HepG2 (cell line): ENCODE results near the gene PHRF1. TPM values are rescaled to one million over a fixed set of nuclear protein-coding genes. Genes with fewer than 3 reads are reported as not detected.

Experiments used
- DMAP1 ChIP-seq: IDR thresholded peaks from 2 replicates; pipeline ENCODE4 v1.6.1; 2016
- GABPA ChIP-seq, 2 experiments: IDR thresholded peaks; 2 replicates each; pipeline ENCODE4 v1.6.1; 2011 to 2016; ENCODE audit warnings: low read depth in 2 of 2, low read length in 1 of 2, missing biosample characterization in 1 of 2, missing genetic modification characterization in 1 of 2
- KLF6 ChIP-seq: IDR thresholded peaks from 2 replicates; pipeline ENCODE4 v1.8.0; 2016; ENCODE audit warnings: missing biosample characterization, missing genetic modification reagents
- MYC ChIP-seq: sonication (generic); formaldehyde crosslinking; IDR thresholded peaks from 2 replicates; pipeline ENCODE4 v1.9.0; 2021; ENCODE audit warnings: missing genetic modification reagents, borderline replicate concordance
- NR3C1 ChIP-seq: sonication (generic); formaldehyde crosslinking; IDR thresholded peaks from 2 replicates; pipeline ENCODE4 v1.4.0; 2020; ENCODE audit warnings: missing genetic modification reagents
- SALL2 ChIP-seq: sonication (generic); formaldehyde crosslinking; IDR thresholded peaks from 2 replicates; pipeline ENCODE4 v1.8.1; 2023; ENCODE audit warnings: mild to moderate bottlenecking, missing genetic modification reagents, inconsistent platforms
- STAT5B ChIP-seq: sonication (generic); formaldehyde crosslinking; IDR thresholded peaks from 2 replicates; pipeline ENCODE4 v1.4.0; 2020; ENCODE audit warnings: missing genetic modification reagents
- ZFP37 ChIP-seq: sonication (generic); formaldehyde crosslinking; IDR thresholded peaks from 2 replicates; pipeline ENCODE4 v1.4.0; 2020; ENCODE audit warnings: missing genetic modification reagents, borderline replicate concordance
- ZNF121 ChIP-seq: sonication (generic); formaldehyde crosslinking; IDR thresholded peaks from 2 replicates; pipeline ENCODE4 v1.5.0; 2020; ENCODE audit warnings: mild to moderate bottlenecking, missing genetic modification reagents
- ZNF230 ChIP-seq: sonication (generic); formaldehyde crosslinking; IDR thresholded peaks from 2 replicates; pipeline ENCODE4 v1.4.0; 2020; ENCODE audit warnings: mild to moderate bottlenecking, missing genetic modification reagents
- ZNF292 ChIP-seq: sonication (generic); formaldehyde crosslinking; IDR thresholded peaks from 2 replicates; pipeline ENCODE4 v1.8.1; 2022; ENCODE audit warnings: mild to moderate bottlenecking, low read depth, missing genetic modification reagents, borderline replicate concordance
- ZNF747 ChIP-seq: sonication (generic); formaldehyde crosslinking; IDR thresholded peaks from 2 replicates; pipeline ENCODE4 v1.8.1; 2023; ENCODE audit warnings: missing genetic modification reagents, mild to moderate bottlenecking, borderline replicate concordance
- ZNF772 ChIP-seq: sonication (generic); formaldehyde crosslinking; IDR thresholded peaks from 2 replicates; pipeline ENCODE4 v1.5.0; 2020; ENCODE audit warnings: mild to moderate bottlenecking, missing genetic modification reagents
- ZNF879 ChIP-seq: sonication (generic); formaldehyde crosslinking; IDR thresholded peaks from 2 replicates; pipeline ENCODE4 v1.8.1; 2023; ENCODE audit warnings: missing genetic modification reagents
- ZSCAN31 ChIP-seq: sonication (generic); formaldehyde crosslinking; IDR thresholded peaks from 2 replicates; pipeline ENCODE4 v1.5.0; 2020; ENCODE audit warnings: low read depth, mild to moderate bottlenecking, missing genetic modification reagents
- polyA plus RNA-seq, 8 experiments: library from polyadenylated mRNA; depleted of rRNA in 3 of 8; stranded (reverse) in 7 of 8; unstranded in 1 of 8; fragments of >200 nt; fragmentation: Illumina TruSeq in 4 of 8; extraction: Trizol in 4 of 8; gene quantifications; 2 replicates each; pipeline versions ENCODE4 v1.2.1 to v1.2.3, GENCODE V29; 2011 to 2016; ENCODE audit warnings: low read depth in 4 of 8, missing spikeins in 1 of 8, mixed read lengths in 1 of 8; ENCODE audit not compliant: insufficient read depth in 1 of 8
- total RNA-seq, 5 experiments: library from RNA; depleted of rRNA; stranded (reverse); fragments of >200 nt; fragmentation: Illumina TruSeq; extraction: Trizol; gene quantifications; 2 replicates each; pipeline ENCODE4 v1.2.3, GENCODE V29; 2016; ENCODE audit warnings: low read depth in 1 of 5
- TF ChIP-seq, protein P1 (sequence below): sonication (generic); formaldehyde crosslinking; IDR thresholded peaks from 2 replicates; pipeline ENCODE4 v1.8.1; 2023; ENCODE audit warnings: mild to moderate bottlenecking, moderate library complexity, missing genetic modification reagents
- TF ChIP-seq, protein P2 (sequence below): sonication (generic); formaldehyde crosslinking; IDR thresholded peaks from 2 replicates; pipeline ENCODE4 v1.5.0; 2020; ENCODE audit warnings: missing genetic modification reagents, mild to moderate bottlenecking, borderline replicate concordance
- TF ChIP-seq, protein P3 (sequence below): IDR thresholded peaks from 2 replicates; pipeline ENCODE4 v1.6.1; 2016
- TF ChIP-seq, protein P4 (sequence below): sonication (generic); formaldehyde crosslinking; IDR thresholded peaks from 2 replicates; pipeline ENCODE4 v1.4.0; 2020; ENCODE audit warnings: missing genetic modification reagents
- TF ChIP-seq, protein P5 (sequence below): sonication (generic); formaldehyde crosslinking; IDR thresholded peaks from 2 replicates; pipeline ENCODE4 v1.4.0; 2020; ENCODE audit warnings: low read depth, mild to moderate bottlenecking, missing genetic modification reagents
- TF ChIP-seq, protein P6 (sequence below): sonication (generic); formaldehyde crosslinking; IDR thresholded peaks from 2 replicates; pipeline ENCODE4 v1.9.0; 2021; ENCODE audit warnings: missing genetic modification reagents, borderline replicate concordance

PHRF1 gene
- total and polyA plus RNA-seq, 2 of the 13 experiments (the other 11 are each of a cell fraction or from before 2014, with no cell fraction given) = 8.2 to 16.7 TPM

DNA sequence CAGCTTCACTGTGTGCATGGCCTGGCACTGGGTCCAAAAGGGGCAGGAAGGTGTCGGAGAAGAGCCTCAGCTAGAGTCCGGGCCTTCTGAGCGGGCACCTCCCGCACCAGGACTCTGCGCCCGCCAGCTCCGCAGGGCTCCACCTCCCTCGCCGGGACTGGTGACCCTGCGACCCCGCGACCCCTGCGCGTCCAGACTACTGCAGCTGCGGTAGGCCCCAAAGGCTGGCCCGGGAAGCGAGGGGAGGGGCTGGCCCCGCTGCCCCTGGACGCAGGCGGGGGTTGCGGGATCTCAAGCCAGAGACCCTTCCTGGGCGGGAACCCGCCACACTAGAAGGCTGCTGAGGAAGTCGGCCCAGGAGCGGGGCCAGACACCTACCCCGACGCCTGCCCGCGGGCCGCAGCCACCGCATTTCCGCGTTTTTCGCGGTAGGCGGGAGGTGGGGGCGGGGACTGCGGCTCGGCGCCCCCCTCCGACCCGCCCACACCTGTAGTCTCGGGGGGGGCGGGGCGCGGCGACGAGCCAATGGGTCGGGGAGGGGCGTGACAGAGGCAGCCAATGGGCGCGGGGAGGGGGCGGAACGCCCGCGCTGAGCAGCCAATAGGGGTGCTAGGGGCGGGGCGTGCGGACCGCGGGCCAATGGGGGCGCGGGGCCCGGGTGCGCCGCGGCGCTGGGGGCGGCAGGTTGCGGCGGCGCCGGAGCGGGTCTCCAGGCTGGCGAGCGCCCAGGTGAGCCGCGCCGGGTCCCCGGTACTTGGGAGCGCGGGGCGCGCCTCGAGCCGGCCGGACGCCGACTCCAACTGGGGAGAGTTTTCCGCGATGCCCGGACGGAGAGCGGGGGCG is 15.7 kb upstream of the PHRF1 start, which contains the start of the genes LMNTD2 and RASSF7 (continued):
- TF ChIP-seq, protein P1, sequence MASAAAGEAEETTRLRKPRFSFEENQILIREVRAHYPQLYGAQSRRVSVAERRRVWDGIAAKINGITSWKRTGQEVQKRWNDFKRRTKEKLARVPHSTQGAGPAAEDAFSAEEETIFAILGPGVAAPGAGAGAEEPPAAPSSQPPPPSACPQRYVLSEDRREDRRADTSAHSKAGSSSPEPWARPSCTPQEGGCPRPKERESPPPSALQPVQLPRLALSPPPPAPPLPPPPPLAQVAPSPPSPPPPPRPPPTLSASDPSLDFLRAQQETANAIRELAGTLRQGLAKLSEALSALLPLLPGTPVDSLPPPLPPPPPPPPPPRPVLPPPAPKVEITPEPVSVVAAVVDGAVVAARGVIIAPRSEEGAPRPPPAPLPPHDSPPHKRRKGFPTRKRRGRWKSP (CRISPR knock-in tag) = no peak
- TF ChIP-seq ZSCAN31 (peak; percentile 63), STAT5B (CRISPR knock-in tag) (no peak), ZNF121 (CRISPR knock-in tag) (0 out of 2 replicates have a peak, but pooled peaks have one; percentile 23), GABPA (IDR thresholded peaks at IDR 0.05; ENCODE audit: low read depth, low read length) (no peak), GABPA (CRISPR knock-in tag; IDR thresholded peaks at IDR 0.05; ENCODE audit: low read depth) (no peak), NR3C1 (CRISPR knock-in tag) (no peak), DMAP1 (peak; percentile 22), ZNF747 (CRISPR knock-in tag) (peak; percentile 93; the same call in 1 of the 2 replicates), KLF6 (0 out of 2 replicates have a peak, but pooled peaks have one; percentile 23), ZFP37 (CRISPR knock-in tag) (no peak), ZNF230 (CRISPR knock-in tag) (no peak; the same call in 1 of the 2 replicates), ZNF292 (CRISPR knock-in tag) (no peak), ZNF772 (CRISPR knock-in tag) (peak; percentile 77; the same call in 1 of the 2 replicates), MYC (CRISPR knock-in tag) (no peak), ZNF879 (CRISPR knock-in tag) (no peak), SALL2 (CRISPR knock-in tag) (peak; percentile 64; the same call in 1 of the 2 replicates)
- TF ChIP-seq, protein P2, sequence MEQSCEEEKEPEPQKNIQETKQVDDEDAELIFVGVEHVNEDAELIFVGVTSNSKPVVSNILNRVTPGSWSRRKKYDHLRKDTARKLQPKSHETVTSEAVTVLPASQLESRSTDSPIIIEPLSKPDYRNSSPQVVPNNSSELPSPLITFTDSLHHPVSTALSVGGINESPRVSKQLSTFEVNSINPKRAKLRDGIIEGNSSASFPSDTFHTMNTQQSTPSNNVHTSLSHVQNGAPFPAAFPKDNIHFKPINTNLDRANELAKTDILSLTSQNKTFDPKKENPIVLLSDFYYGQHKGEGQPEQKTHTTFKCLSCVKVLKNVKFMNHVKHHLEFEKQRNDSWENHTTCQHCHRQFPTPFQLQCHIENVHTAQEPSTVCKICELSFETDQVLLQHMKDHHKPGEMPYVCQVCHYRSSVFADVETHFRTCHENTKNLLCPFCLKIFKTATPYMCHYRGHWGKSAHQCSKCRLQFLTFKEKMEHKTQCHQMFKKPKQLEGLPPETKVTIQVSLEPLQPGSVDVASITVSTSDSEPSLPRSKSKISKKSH (CRISPR knock-in tag) = no peak; the same call in 1 of the 2 replicates
- TF ChIP-seq, protein P3, sequence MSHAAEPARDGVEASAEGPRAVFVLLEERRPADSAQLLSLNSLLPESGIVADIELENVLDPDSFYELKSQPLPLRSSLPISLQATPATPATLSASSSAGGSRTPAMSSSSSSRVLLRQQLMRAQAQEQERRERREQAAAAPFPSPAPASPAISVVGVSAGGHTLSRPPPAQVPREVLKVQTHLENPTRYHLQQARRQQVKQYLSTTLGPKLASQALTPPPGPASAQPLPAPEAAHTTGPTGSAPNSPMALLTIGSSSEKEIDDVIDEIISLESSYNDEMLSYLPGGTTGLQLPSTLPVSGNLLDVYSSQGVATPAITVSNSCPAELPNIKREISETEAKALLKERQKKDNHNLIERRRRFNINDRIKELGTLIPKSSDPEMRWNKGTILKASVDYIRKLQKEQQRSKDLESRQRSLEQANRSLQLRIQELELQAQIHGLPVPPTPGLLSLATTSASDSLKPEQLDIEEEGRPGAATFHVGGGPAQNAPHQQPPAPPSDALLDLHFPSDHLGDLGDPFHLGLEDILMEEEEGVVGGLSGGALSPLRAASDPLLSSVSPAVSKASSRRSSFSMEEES (CRISPR knock-in tag) = no peak
- TF ChIP-seq, protein P4, sequence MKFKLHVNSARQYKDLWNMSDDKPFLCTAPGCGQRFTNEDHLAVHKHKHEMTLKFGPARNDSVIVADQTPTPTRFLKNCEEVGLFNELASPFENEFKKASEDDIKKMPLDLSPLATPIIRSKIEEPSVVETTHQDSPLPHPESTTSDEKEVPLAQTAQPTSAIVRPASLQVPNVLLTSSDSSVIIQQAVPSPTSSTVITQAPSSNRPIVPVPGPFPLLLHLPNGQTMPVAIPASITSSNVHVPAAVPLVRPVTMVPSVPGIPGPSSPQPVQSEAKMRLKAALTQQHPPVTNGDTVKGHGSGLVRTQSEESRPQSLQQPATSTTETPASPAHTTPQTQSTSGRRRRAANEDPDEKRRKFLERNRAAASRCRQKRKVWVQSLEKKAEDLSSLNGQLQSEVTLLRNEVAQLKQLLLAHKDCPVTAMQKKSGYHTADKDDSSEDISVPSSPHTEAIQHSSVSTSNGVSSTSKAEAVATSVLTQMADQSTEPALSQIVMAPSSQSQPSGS (CRISPR knock-in tag) = no peak
- TF ChIP-seq, protein P5, sequence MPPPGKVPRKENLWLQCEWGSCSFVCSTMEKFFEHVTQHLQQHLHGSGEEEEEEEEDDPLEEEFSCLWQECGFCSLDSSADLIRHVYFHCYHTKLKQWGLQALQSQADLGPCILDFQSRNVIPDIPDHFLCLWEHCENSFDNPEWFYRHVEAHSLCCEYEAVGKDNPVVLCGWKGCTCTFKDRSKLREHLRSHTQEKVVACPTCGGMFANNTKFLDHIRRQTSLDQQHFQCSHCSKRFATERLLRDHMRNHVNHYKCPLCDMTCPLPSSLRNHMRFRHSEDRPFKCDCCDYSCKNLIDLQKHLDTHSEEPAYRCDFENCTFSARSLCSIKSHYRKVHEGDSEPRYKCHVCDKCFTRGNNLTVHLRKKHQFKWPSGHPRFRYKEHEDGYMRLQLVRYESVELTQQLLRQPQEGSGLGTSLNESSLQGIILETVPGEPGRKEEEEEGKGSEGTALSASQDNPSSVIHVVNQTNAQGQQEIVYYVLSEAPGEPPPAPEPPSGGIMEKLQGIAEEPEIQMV = no peak
- TF ChIP-seq, protein P6, sequence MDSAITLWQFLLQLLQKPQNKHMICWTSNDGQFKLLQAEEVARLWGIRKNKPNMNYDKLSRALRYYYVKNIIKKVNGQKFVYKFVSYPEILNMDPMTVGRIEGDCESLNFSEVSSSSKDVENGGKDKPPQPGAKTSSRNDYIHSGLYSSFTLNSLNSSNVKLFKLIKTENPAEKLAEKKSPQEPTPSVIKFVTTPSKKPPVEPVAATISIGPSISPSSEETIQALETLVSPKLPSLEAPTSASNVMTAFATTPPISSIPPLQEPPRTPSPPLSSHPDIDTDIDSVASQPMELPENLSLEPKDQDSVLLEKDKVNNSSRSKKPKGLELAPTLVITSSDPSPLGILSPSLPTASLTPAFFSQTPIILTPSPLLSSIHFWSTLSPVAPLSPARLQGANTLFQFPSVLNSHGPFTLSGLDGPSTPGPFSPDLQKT (CRISPR knock-in tag) = no peak
